HL-60/S4 treated with retinoic acid at 250 ng/mL for 4 days and 3 days (cell line): Measurements from ENCODE around the gene GPR173.

ENCODE experiments used
- in situ Hi-C: fragments of 300-500 bp; cut with MboI; formaldehyde crosslinking; loops from 2 replicates; pipeline ENCODE4 v1.7.0; 2022; ENCODE audit warnings: low sequenced_read_pairs

The GPR173 gene, protein sequence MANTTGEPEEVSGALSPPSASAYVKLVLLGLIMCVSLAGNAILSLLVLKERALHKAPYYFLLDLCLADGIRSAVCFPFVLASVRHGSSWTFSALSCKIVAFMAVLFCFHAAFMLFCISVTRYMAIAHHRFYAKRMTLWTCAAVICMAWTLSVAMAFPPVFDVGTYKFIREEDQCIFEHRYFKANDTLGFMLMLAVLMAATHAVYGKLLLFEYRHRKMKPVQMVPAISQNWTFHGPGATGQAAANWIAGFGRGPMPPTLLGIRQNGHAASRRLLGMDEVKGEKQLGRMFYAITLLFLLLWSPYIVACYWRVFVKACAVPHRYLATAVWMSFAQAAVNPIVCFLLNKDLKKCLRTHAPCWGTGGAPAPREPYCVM

DNA sequence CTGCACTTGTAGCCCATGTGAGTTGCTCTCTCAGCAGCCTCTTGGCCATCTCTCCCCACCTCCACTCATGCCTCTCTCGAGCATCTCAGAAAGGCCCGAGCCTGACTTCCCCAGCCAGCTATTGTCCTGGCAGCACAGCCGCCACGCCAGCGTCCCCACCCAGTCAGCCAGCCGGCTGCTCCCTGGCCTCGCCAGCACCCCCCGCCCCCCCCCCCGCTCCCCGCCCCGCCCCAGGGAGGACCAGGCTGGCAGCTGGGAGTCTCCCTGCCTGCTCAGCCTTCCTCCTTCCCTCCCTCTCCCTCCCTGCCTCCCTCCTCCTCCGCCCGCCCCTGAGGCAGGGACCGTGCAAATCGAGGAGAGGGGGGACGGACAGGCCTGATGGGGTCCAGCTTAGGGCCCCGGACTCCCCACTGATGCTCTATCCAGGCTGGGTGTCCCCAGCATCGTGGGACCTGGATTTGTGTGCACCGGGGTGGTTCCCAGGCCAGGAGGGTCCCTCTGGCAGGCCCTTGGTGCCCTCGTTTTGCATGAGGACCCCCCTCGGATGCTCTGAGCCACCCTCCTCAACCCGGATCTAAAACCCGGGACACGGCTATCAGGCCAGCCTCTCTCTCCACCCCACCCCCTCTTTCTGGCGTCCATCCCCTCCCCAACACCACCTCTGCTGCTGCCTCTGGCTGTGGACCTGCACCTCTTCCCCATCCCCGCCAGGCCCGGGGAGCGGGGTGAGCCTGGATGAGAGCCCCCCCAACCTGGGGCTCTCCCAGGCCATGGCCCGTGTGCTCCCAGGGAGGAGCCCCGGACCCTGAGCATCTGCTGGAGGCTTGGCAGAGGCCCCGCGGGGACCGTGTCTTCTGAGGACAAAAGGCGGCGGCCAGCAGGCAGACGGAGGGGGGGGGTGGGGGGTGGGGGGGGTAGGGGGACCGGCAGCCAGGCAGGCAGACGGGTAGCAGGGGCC, at the start of gene GPR173:
GPR173 (plus strand) TSS at position 621 of the 958 bp plus-strand sequence. CDS start 27,833 bp downstream, outside the sequence.
- in situ Hi-C loops, result no loop called here

DNA sequence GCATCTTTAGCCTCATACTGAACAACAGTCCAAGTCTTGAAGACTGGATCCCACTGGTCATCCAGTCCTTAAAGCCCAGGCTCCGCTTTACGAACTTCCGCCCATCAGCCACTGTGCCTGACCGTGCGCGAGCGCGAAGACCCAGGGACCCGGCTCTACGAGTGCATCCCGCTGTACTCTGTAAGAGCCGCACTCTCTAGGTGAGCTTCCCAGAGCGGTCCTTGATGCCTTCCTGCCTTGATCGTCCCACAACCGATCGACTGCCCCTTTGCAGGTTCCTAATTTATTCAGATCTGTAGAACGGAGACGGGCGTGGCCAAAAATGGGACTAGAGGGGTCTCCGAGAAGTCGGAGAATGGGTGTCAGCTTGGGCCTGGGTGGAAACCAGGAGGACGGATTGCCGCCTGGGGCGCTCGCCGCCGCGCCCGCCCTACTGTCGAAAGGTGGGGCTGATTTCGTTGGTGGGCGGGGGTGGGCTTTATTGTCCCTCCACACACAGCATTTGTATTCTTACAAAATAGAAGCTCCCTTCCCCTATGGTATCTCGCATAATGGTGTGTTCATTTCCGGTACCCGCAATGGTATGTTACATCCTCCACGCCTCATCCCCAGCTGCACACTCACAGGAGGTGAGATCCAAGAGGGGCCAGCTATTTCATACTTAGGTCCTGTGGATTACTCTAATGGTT, 48.0 kb upstream of the GPR173 start:
- in situ Hi-C loops, result no loop called here

DNA sequence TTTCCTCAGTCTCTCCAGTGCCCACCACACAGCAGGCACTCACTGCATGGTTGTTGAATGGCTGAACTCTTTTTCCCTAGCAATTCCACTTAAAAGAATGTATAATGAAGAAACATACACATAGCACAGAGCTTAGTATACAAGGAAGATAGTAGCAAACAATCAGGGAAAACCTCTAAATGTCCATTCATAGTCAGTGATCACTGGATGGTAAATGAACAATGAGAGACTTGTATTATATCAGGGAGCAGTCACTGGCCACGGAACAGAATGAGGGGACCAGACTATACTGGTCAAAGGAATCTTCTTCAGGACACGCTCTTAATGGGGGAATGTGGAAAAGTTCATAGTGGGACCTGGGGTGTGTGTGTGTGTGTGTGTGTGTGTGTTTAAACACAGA, 46.6 kb upstream of the GPR173 start:
- in situ Hi-C loops, result no loop called here

DNA sequence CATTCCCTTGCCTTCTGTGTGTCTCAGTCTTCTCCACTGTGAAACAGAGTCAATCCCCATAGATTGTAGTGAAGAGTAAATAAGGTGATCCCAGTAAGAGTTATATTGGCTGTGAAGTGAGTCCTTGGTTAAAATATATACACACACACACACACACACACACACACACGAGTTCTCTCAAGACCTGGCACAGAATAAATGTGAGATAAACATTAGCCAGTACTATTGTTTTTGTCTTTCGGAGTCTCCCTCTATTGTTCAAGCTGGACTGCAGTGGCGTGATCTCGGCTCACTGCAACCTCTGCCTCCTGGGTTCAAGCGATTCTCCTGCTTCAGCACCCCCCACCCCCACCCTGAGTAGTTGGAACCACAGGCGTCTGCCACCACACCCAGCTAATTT, 45.5 kb upstream of the GPR173 start:
- in situ Hi-C loops, result no loop called here

DNA sequence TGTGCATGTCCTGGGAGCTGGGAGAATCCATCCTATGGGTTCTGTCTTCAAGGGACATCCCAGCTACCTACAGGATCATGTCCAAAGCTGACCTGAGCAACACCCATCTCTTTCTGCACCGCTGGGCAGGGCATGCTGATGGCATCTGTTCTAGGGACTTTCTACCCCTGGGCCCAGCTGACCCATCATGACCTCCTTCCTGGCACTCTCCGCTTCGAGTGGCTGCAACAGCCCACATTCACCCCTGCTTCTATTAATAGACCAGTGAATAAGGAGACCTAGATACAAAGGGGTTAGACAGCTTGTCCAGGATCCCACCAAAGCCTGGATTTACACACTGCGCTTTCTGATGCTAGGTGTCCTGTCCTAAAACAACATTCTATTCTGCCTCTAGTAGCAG, 44.6 kb upstream of the GPR173 start:
- in situ Hi-C loops, result no loop called here

DNA sequence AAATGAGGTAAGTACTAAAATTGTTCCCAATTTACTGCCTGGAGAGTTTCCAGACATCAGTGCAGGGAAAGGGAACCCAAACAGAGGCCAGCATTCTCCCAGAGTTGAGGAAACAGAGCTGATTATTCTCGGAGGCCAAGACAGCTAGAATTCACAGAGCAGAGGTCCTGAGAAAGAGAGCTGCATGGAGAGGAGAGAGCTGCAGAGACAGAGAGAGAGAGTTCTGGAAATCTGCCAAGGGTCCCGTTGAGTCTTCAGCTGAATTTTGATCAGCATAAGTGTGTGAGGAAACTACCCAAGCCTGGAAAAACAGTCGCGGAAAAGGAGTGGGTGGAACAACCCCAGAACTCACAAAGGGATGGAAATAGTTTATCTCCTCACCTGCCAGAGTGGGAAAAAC, 43.8 kb upstream of the GPR173 start:
- in situ Hi-C loops, result no loop called here

DNA sequence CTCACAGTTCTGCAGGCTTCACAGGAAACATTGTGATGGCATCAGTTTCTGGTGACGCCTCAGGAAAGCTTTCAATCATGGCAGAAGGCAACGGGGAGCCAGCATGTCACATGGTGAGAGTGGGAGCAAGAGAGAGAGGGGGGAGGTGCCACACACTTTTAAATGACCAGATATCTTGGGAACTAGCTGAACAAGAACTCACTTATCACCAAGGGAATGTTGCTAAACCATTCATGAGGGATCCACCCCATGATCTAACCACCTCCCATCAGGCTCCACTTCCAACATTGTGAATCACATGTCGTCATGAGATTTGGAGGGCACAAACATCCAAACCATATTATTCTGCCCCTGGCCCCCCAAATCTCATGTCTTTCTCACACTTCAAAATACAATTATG, 43.3 kb upstream of the GPR173 start:
- in situ Hi-C loops, result no loop called here

DNA sequence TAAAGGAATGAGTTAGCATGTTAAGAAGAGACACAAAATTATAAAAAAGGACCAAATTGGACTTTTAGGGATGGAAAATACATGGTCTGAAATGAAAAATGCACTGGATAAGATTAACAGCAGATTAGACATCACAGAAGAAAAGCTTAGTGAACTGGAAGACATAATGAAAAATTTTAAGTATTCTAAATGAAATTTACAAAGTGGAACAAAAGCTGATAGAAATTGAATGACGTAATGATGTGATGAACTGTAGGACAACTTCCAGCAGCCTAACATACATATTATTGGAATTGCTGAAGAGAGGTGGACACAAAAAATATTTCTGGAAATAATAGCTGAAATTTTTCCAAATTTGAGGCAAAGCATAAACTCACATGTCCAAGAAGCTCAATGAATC, 39.6 kb upstream of the GPR173 start:
- in situ Hi-C loops, result no loop called here

DNA sequence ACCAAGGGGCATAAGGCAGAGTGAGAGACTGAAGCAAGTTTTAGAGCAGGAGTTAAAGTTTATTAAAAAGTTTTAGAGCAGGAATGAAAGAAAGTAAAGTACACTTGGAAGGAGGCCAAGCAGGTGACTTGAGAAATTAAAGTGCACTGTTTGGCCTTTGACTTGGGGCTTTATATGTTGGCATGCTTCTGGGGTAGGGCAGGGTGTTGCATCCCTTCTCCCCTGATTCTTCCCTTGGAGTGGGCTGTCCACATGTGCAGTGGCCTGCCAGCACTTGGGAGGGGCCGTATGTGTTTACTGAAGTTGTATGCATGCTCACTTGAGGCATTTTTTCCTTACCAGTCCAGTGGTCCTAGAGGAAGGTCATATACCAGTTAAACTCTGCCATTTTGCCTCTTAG, 35.3 kb upstream of the GPR173 start:
- in situ Hi-C loops, result no loop called here

DNA sequence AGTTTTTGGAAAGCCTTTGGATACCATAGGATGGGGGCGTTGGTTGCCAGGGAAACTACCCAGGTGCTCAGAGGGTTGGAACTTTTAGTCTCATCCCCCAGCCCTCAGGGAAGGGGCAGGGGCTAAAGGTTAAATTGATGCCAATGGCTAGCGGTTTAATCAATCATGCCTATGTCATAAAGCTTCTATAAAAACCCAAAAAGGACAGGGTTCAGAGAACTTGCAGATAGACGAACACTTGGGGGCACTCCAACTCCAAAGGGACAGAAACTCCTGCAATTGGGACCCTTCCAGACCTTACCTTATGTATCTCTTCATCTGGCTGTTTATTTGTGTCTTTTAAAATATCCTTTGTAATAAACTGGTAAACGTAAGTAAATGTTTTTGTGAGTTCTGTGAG, 30.0 kb upstream of the GPR173 start:
- in situ Hi-C loops, result no loop called here

DNA sequence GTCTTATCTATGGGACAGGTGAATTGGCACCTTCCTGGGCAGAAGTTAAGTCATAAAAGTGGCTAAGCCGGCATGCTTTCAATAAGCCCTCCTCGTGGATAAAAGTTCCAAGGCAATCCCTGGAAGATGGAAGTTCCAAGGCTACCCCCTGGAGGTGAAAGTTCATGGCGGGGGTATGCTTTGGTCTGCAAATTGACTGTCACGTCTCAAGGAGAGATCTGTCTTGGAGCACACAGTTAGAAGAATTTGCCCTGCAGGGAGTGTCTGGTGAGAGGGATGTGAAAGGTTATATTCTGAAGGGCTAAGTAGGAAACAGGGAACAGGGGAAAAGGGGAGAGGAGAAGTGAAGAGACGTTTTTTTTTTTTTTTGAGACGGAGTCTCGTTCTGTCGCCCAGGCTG, 26.2 kb upstream of the GPR173 start:
- in situ Hi-C loops, result no loop called here

DNA sequence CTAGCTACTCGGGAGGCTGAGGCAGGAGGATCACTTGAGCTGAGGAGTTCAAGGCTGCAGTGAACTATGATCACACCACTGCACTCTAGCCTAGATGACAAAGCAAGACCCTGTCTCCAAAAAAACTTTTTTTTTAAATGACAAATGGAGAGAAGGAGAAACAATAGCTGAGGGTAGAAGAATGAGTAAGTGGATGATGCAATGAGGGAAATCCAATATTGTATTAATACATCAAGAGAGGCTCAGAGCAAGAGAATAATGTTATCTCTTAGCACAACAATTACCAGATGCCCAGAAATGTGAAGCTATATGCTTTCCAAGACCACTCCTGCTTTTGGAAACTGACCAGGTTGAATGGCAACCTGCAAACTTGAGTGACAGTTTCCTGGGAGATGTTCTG, 19.9 kb upstream of the GPR173 start:
- in situ Hi-C loops, result no loop called here

DNA sequence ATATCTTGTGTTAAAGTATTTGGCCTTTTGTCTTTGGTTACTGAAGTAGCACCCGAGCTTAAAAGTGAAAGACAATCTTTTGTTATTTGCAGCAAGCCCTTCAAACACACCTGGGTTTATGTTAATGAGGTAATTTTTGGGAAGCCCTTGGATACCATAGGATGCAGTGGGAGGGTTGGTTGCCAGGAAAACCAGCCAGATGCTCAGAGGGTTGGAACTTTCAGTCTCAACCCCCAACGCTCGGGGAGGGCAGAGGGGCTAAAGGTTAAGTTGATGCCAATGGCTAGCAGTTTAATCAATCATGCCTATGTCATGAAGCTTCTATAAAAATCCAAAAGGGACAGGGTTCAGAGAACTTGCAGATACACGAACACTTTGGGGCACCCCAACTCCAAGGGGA, 17.2 kb upstream of the GPR173 start:
- in situ Hi-C loops, result no loop called here

DNA sequence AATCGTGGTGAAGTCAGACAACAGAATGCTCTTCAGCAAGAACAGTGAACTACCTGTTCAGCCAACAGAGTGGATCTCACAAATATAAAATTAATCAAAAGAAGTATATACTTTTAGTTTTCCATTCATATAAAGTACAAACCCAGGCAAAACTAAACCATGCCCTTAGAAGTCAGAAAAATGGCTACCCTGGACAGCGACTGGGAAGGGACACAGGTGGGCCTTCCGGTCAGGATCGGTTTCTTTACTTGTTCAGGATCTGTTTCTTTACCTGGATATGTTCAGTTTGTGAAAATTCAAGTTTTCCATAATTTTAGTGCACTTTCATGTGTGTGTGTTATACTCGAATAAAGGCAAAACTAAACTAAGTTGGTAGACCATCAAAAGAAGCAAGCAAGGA, 12.4 kb upstream of the GPR173 start:
- in situ Hi-C loops, result no loop called here

DNA sequence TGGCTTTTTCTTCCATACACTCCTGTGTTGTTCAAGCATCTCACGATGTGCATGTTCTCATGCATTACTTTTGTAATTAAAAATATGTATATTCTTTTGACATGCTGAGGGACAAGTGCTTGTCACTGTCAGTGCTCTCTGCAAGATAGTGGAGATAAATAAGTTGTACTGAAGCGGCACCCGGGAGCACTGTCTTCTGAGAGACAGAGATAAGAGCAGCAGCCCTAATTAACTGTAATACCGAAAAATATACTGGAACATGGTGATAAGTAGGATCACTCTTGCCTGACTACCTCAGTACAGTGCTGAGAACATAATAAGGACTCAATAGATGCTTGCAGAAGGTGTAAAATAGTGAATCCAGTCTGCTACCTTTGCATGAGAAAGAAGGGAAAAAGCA, 9.4 kb upstream of the GPR173 start:
- in situ Hi-C loops, result no loop called here

DNA sequence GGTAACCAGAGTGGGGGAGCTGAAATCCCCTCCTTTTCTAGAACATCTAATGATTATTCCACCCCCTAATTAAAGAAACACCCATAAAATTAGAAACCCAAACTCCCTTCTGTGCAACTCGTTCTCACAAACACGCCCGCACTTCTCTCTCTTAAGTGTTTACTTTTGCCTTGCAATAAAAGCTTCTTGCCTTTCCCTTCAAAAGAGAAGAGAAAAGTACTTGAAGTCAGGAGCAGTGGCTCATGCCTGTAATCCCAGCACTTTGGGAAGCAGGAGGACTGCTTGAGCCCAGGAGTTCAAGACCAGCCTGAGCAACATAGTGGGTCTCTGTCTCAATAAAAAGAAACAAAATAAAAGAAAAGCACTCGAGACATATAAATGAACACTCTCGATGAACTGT, 3.6 kb upstream of the GPR173 start:
- in situ Hi-C loops, result no loop called here

DNA sequence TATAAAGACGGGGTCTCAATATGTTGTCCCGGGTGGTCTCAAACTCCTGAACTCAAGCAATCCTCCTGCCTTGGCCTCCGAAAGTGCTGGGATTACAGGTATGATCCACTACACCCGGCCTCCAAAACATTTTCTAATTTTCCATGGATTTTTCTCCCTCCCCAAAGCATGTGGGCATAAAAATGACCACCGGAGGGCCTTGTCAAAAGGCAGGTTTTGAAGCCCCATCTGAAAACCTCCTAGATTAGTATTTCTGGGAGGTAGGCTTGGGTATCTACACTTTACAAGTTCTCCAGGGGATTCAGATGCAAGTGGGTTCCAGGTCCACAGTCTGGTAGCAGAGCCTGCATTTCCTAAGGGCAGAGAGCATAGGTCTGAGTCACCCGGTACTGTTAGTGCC, 1.4 kb upstream of the GPR173 start:
- in situ Hi-C loops, result no loop called here

DNA sequence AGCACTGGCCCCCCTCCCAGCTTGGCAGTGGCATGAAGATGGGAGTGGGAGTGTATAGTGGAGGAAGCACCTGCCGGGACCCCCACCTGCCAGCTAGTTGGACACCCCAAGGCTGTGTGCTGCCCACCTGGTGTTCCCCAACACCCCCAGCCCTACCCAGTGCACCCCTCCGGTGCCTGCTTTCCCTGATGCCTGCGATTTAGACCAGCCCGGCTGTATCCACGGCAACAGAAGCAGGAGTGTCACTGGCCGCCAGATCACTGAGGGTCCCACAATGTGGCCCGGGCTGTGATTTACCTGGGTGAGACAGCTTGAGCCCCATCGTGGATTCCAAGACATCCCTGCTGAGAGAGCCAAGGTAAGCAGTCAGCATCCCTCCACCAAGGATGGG, 533 bp downstream of the GPR173 start:
- in situ Hi-C loops, result no loop called here

DNA sequence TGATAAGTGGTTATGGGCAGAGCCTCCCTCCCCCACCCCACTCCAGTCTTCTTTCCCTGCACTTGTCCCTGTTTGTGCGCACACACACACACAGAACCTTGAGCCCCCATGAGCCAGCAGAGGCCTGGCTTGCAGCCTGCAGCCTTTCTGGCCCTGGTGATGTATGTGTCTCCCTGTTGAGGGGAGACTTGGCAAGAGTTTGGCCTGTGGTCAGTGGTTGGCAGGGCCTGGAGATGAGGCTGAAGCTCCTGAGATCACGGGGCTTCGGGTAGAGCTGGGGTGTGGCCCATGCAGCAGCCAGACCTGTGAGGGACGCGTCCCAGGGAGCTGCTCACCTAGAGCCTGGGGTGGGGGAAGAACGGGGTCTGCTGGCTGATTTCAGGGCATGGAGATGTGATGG, 2.3 kb downstream of the GPR173 start:
- in situ Hi-C loops, result no loop called here

DNA sequence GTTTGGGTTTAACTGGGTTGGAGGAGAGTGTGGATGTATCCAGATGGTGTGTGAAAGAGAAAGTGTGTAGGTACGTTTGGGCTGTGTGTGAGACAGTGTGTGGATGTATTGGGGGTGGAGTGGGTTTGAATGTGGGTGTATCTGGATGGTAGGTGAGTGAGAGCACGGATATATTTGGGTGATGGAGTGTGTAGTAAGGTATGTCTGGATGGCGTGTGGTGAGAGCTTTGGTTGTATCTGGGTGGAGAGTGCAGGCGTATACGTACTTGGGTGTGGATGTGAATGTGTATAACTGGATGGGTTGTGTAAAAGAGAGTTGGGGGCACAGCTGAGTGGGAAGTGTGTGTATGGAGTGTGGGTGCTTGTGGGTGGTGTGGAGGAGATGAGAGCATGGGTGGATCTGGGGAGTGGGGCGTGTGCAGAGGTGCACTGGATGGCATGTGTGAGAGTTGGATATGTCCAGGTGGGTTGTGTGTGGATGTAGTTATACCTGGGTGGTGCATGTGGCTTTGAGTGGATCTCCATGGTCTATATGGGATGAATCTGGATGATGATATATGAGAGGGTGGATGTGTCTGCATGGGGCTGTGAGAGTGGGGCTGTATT, 6.8 kb downstream of the GPR173 start:
- in situ Hi-C loops, result no loop called here

DNA sequence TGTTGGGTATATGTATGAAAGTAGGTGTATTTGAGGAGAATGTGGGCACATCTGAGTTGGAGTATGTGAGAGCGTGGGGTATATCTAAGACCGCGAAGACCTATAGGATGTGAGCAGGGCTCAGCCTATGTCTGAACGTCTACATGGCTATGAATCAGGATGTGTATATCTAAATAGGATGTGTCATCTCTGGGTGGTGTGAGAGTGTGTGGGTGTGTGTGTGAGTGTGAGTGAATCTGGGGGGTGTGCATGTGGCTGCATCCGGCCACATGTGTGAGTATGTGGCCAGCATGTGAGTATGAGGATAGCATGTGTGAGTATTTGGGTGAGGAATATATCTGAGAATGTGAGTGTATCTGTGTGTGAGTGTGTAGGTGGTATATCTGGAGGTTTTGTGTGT, 7.7 kb downstream of the GPR173 start:
- in situ Hi-C loops, result no loop called here
